ENCODE data around the gene GNAO1.
A peak's percentile ranks its signal among the peaks of the same experiment; 100 is the strongest.

The GNAO1 gene

GRCh38 chr16:56317998-56318826, 126.9 kb downstream of the GNAO1 start:
- peak; percentile 97 to 98 for ATAC-seq (replicated peaks)
- Mint-ChIP-seq H3K36me3 (no peaks in the 10 kb centered on the region), H3K4me1 (peaks cover 7 to 15% of the 10 kb centered on the region in 2 donors), H3K4me3 (peak overlapping the region; percentile 39 to 71), H3K9me3 (no peaks in the 10 kb centered on the region), H3K27ac (no peak overlapping the region), H3K27me3 (peaks cover 13 to 20% of the 10 kb centered on the region in 2 donors)
- peak; percentile 70 for DNase-seq

DNA sequence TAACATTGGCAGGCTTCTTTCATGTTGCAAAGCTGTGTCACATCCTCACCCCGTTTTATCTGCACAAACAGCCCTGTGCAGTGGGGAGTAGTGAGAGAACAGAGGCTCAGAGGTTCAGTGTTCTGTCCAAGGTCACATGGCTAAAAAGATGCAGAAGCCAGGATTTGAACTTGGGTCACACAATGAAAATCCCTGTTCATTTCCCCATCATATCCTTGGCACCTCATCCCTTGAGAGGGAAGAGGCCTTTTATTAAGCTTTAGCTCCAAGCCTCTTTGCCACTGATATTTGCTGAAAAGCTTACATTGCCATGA, 127.5 kb downstream of the GNAO1 start:
- ATAC-seq (replicated peaks) (no peak), DNase-seq (no peak)
- no peaks in the 10 kb centered on the region for H3K9me3 Mint-ChIP-seq
- H3K4me3 Mint-ChIP-seq, result no peak overlapping the region
- peaks cover 7 to 15% of the 10 kb centered on the region in 2 donors for H3K4me1 Mint-ChIP-seq
- H3K27me3 Mint-ChIP-seq, result peaks cover 13 to 20% of the 10 kb centered on the region in 2 donors
- H3K36me3 Mint-ChIP-seq, result no peaks in the 10 kb centered on the region
- no peak overlapping the region for H3K27ac Mint-ChIP-seq

GRCh38 chr16:56319376-56319775, 128.1 kb downstream of the GNAO1 start:
- ATAC-seq (replicated peaks), result no peak
- Mint-ChIP-seq H3K27me3 (peaks cover 13 to 20% of the 10 kb centered on the region in 2 donors), H3K27ac (no peak overlapping the region)

DNA sequence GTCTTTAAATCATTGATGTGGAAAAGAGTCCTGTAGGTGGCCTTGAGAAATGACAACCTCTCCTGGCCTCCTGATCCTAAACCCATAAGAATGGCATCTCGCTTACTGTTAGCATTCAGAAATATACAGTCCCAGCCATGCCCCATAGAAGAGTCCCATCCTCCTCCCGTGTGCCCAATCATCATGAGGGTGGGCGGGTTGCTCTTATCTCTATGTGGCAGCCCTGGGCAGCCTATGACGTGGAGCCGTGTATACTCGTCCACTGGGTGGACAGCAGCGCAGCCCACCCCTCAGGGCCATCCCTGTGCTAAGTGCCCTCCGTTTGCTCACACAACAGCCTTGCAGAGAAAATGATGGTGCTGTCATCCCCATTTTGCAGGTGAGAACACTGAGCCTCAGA, 128.8 kb downstream of the GNAO1 start:
- ATAC-seq (replicated peaks), result no peak
- H3K4me3 Mint-ChIP-seq, result no peak overlapping the region
- no peaks in the 10 kb centered on the region for H3K9me3 Mint-ChIP-seq
- H3K27ac Mint-ChIP-seq, result no peak overlapping the region
- no peaks in the 10 kb centered on the region for H3K36me3 Mint-ChIP-seq
- no peak for DNase-seq
- peaks cover 7 to 15% of the 10 kb centered on the region in 2 donors for H3K4me1 Mint-ChIP-seq
- peaks cover 13 to 20% of the 10 kb centered on the region in 2 donors for H3K27me3 Mint-ChIP-seq

More at GRCh38 chr16:56319376-56319775, 128.1 kb downstream of the GNAO1 start:
- Mint-ChIP-seq H3K36me3 (no peaks in the 10 kb centered on the region), H3K9me3 (no peaks in the 10 kb centered on the region), H3K4me1 (peaks cover 7 to 15% of the 10 kb centered on the region in 2 donors), H3K4me3 (no peak overlapping the region)
- DNase-seq, result no peak

- peak in 1 of 2 donors; percentile 24 for ATAC-seq (replicated peaks)
- Mint-ChIP-seq H3K36me3 (no peaks in the 10 kb centered on the region), H3K27ac (no peak overlapping the region), H3K4me1 (peaks cover 7 to 15% of the 10 kb centered on the region in 2 donors), H3K9me3 (no peaks in the 10 kb centered on the region), H3K4me3 (no peak overlapping the region), H3K27me3 (peaks cover 12 to 20% of the 10 kb centered on the region in 2 donors)
- no peak for DNase-seq
Measured at GRCh38 chr16:56320811-56321558, 129.7 kb downstream of the GNAO1 start.

DNA sequence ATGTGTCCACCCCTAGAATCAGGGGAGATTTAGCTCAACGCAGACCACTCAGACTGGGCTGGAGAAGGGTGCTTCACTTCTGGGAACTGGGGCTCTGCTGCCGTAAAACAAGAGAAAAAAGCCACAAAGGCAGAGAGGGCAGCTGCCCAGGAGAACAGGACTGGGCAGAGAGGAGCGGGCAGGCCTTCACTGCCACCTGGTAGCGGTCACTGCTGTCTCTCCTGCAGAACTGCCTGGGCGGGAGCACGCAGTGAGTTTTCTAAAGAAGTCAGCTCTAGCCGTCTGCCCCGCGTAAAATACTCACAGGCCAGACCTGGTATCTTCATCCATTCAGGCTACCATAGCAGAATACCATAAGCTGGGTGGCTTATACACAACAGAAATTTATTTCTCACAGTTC, 130.3 kb downstream of the GNAO1 start:
- peaks cover 7 to 15% of the 10 kb centered on the region in 2 donors for H3K4me1 Mint-ChIP-seq
- DNase-seq, result no peak
- no peaks in the 10 kb centered on the region for H3K36me3 Mint-ChIP-seq
- H3K4me3 Mint-ChIP-seq, result no peak overlapping the region
- no peak for ATAC-seq (replicated peaks)
- no peak overlapping the region for H3K27ac Mint-ChIP-seq
- peaks cover 7 to 16% of the 10 kb centered on the region in 2 donors for H3K27me3 Mint-ChIP-seq
- no peaks in the 10 kb centered on the region for H3K9me3 Mint-ChIP-seq

DNA sequence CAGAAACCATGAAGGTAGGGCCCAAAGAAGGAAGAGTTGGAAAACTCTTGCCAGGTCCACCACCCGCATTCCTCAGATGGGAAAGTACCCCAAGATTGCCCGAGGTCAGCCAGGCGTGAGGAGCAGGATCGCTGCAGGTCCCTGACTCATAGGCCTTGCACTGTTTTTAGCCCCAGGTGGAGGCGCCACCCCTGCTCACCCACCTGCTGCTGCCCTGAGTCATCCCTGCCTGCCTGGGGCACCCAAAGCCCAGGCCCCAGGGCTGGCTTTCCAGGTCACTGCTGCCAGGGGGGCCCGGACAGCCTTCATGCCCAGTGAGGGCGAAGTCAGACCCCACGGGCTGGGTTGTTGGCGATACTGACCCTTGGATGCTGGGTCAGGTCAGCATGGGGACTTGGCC, 133.1 kb downstream of the GNAO1 start:
- peaks cover 0 to 8% of the 10 kb centered on the region in 2 donors for H3K27me3 Mint-ChIP-seq
- H3K4me1 Mint-ChIP-seq, result peaks cover 4 to 9% of the 10 kb centered on the region in 2 donors
- ATAC-seq (replicated peaks) (peak in 1 of 2 donors; percentile 29), DNase-seq (no peak)
- no peaks in the 10 kb centered on the region for H3K36me3 Mint-ChIP-seq
- no peaks in the 10 kb centered on the region for H3K9me3 Mint-ChIP-seq
- no peak overlapping the region for H3K4me3 Mint-ChIP-seq
- H3K27ac Mint-ChIP-seq, result no peak overlapping the region

GRCh38 chr16:56325956-56326355, 134.7 kb downstream of the GNAO1 start:
- no peaks in the 10 kb centered on the region for H3K9me3 Mint-ChIP-seq
- H3K27me3 Mint-ChIP-seq, result peaks cover 0 to under 1% of the 10 kb centered on the region in 2 donors
- no peaks in the 10 kb centered on the region for H3K36me3 Mint-ChIP-seq
- no peak overlapping the region for H3K4me3 Mint-ChIP-seq
- ATAC-seq (replicated peaks) (no peak), DNase-seq (no peak)
- H3K4me1 Mint-ChIP-seq, result peaks cover under 1 to 2% of the 10 kb centered on the region in 2 donors
- H3K27ac Mint-ChIP-seq, result no peak overlapping the region

DNA sequence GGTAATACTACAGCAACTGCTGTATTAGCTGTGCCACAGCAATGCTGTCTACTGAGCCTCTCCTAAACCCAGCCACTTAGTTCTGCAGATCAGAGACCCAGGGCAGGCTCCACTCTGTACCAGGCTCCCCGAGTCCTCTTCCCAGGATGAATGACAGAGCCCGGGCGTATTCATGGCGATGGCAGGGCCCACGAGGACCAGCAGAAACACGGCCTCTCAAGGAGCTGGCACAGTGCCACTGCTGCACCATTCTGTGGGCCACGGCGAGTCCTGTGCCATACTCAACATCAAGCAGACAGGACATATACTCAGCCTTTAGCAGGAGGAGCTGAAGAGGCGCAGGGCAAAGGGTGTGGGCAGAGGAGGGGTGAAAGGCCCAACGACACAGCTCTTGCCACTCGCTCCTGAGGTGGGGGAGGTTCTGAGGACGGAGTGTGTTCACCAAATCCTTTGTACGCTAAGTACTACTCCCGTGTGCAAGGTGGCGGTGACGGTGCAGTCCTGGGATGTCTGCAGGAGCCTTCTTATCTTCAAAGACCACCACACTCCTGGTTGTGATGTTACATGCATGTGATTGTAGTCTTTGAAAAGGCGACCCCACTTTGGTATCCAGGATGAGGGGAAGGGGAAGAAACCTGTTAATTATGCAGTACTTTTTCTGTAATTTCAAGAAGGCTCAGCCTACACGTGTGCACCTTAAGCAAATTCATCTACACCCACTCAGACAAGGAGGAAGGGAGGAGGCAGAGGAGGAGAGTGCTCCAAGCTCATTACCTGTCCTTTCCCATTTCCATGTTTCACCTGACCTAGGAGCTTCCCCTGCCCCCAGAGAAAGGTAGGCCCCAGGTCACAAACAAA, 136.0 kb downstream of the GNAO1 start:
- no peak overlapping the region for H3K27ac Mint-ChIP-seq
- H3K9me3 Mint-ChIP-seq, result no peaks in the 10 kb centered on the region
- no peaks in the 10 kb centered on the region for H3K27me3 Mint-ChIP-seq

DNA sequence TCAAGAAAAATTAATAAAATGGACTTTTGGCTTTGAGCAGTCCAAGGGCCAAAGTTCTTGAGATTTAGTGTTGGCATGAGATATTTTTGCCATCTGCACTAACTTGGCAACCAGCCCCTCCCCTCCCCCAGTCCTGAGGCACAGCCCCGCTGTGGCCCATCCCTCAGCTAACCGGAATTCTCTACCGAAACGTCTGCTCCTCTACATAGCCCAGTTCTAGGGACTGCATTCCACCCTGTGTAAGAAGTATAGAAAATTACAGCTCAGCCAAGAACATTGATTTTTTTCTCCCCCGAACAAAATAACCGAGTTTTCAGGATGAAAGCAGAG, 136.6 kb downstream of the GNAO1 start:
- ATAC-seq (replicated peaks) (no peak), DNase-seq (no peak)
- no peaks in the 10 kb centered on the region for H3K9me3 Mint-ChIP-seq
- H3K27me3 Mint-ChIP-seq, result no peaks in the 10 kb centered on the region
- H3K4me3 Mint-ChIP-seq, result no peak overlapping the region
- H3K36me3 Mint-ChIP-seq, result no peaks in the 10 kb centered on the region
- H3K27ac Mint-ChIP-seq, result no peak overlapping the region
- no peaks in the 10 kb centered on the region for H3K4me1 Mint-ChIP-seq

More for the DNA sequence above, 136.0 kb downstream of the GNAO1 start:
- no peak for DNase-seq
- H3K4me1 Mint-ChIP-seq, result no peaks in the 10 kb centered on the region
- H3K4me3 Mint-ChIP-seq, result no peak overlapping the region
- no peaks in the 10 kb centered on the region for H3K36me3 Mint-ChIP-seq
- ATAC-seq (replicated peaks), result no peak

- H3K27me3 Mint-ChIP-seq, result no peaks in the 10 kb centered on the region
- DNase-seq (no peak), ATAC-seq (replicated peaks) (no peak)
- no peak overlapping the region for H3K4me3 Mint-ChIP-seq
- H3K9me3 Mint-ChIP-seq, result no peaks in the 10 kb centered on the region
- H3K36me3 Mint-ChIP-seq, result no peaks in the 10 kb centered on the region
- H3K4me1 Mint-ChIP-seq, result no peaks in the 10 kb centered on the region
- H3K27ac Mint-ChIP-seq, result no peak overlapping the region
Measured at GRCh38 chr16:56328276-56329022, 137.2 kb downstream of the GNAO1 start.

DNA sequence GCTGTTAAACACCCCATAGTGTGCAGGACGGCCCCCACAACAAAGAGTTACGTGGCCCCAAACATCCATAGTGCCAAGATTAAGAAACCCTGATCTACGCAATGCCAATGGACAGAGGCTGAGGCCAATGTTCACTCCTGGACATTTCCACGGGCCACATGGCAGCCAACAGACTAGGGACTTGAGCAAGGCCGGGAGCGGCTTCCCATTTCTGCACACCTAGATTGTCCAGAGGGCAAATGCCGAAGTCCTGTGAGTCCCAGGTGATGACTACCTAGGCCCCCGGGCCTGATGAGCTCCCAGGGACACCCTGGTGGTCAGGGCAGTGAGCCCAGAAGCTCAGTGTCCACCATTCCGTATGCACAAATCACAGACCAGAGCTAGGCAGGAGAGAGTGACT, 138.6 kb downstream of the GNAO1 start:
- no peak overlapping the region for H3K27ac Mint-ChIP-seq
- H3K4me1 Mint-ChIP-seq, result no peaks in the 10 kb centered on the region
- ATAC-seq (replicated peaks) (no peak), DNase-seq (no peak)
- no peak overlapping the region for H3K4me3 Mint-ChIP-seq
- H3K9me3 Mint-ChIP-seq, result no peaks in the 10 kb centered on the region
- H3K36me3 Mint-ChIP-seq, result no peaks in the 10 kb centered on the region
- H3K27me3 Mint-ChIP-seq, result no peaks in the 10 kb centered on the region

DNA sequence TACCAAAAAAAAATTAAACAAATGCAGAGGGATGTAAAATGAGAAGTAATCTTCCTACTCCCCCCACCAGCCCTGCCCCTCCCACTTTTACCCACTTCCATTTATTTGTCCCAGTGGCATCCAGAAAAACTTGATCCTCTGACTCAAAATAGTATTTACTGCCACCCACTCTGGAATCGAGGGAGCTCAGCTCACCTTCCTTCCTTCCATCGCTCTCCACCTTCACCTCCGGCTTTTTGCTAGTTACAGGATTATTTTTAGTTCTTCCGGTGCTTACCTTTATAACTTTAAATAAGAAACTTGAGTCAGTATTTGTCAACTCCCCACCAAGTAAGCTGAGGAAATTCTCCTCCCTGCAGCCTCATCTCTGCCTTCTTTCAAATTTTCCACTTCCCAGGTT, 139.2 kb downstream of the GNAO1 start:
- H3K27me3 Mint-ChIP-seq, result no peaks in the 10 kb centered on the region
- H3K27ac Mint-ChIP-seq, result no peak overlapping the region
- no peaks in the 10 kb centered on the region for H3K9me3 Mint-ChIP-seq
- no peak overlapping the region for H3K4me3 Mint-ChIP-seq
- DNase-seq, result no peak
- H3K4me1 Mint-ChIP-seq, result no peaks in the 10 kb centered on the region
- ATAC-seq (replicated peaks), result no peak
- H3K36me3 Mint-ChIP-seq, result no peaks in the 10 kb centered on the region

GRCh38 chr16:56331399-56331798, 140.1 kb downstream of the GNAO1 start:
- no peaks in the 10 kb centered on the region for H3K9me3 Mint-ChIP-seq
- H3K27me3 Mint-ChIP-seq, result no peaks in the 10 kb centered on the region
- H3K36me3 Mint-ChIP-seq, result no peaks in the 10 kb centered on the region
- DNase-seq, result no peak
- H3K4me1 Mint-ChIP-seq, result no peaks in the 10 kb centered on the region
- H3K4me3 Mint-ChIP-seq, result no peak overlapping the region
- H3K27ac Mint-ChIP-seq, result no peak overlapping the region
- no peak for ATAC-seq (replicated peaks)
